HK-2 (cell line): ENCODE measurements around the gene GPX2.

Experiments
- DNase-seq: peaks from one replicate; pipeline ENCODE4 v3.0.0-alpha.2; 2018; ENCODE audit not compliant: unreplicated experiment

Gene GPX2

DNA sequence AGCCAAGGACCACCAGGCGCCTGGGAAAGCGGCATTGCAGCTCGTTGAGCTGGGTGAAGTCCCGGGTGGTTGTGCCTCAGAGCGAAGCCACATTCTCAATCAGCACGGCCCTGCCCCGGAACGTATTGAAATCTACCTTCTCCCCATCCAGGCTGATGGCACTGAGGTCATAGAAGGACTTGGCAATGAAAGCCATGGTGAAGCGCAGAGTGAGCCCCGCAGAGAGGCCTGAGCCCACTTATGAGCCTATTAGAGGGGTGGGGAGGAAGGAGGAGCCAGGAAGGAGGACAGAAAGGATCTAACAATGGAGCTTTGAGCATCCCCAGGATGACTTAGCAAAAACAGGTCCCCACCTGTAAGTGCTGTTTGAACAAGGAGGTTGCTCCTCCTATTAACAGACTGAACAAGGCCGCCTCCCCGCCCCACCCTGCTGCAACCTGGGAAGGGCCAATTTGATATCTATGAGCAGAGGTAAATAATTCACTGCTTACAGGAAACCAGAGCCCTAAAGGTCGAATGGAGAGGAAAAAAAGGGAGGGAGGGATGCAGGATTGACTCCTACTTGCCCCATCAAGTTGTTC lies at the start of gene GPX2:
GPX2 (minus strand) TSS at position 215 of the 581 bp plus-strand sequence; CDS start at position 196, 19 bp downstream.
- no peak for DNase-seq

DNA sequence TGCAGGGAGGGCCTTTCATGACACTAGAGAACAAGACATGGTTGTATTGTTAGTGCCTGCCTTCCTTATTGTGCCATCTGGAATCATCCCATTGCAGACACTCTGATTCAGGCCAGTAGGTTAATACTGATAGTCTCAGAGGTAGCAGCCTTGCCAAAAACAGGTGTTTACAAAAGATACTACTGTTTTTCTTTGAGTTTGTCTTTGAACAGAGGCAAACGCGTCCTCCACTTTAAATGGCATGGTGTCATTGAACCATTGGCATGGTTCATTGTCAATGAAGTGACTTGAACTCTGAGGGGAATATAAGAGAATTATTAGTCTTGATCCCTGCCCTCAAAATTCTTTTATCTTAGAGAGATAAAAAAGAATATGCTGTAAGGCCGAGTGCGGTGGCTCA lies 48.4 kb upstream of the GPX2 start:
- no peak for DNase-seq

DNA sequence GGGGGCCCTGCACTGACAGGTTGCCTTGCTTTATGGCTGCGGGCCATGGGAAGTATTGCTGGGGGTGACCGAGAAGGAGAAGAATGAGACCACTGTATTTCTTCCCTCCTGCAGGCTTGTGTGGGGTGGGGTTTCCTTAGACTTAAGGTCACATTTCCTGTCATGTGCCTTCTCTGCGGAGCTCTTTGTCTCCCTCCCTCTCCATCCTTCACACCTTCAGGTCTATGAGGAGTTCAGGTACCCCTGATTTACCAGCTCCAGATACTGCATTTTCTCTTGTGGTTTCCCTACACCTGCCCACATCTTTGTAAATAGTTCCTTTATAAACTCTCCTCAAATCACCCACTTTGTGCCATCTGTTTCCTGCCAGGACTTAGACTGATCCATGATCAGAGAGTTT lies 47.8 kb upstream of the GPX2 start:
- DNase-seq = no peak

DNA sequence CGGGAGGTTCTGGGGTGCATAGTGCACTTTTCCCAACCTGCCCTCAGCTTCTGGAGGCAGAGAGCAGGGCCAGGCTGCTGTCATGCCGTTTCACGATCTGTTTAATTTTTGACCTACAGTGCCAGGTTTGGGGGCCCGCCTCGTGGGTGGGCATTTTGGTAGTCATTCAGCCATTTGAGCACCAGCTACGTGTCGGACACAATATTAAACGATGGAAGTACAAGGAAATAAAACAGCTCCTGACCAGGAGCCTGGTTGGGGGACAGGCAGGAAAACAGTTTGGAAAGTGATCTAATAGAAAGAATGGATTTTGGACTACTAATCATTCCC lies 44.9 kb upstream of the GPX2 start:
- DNase-seq = no peak

DNA sequence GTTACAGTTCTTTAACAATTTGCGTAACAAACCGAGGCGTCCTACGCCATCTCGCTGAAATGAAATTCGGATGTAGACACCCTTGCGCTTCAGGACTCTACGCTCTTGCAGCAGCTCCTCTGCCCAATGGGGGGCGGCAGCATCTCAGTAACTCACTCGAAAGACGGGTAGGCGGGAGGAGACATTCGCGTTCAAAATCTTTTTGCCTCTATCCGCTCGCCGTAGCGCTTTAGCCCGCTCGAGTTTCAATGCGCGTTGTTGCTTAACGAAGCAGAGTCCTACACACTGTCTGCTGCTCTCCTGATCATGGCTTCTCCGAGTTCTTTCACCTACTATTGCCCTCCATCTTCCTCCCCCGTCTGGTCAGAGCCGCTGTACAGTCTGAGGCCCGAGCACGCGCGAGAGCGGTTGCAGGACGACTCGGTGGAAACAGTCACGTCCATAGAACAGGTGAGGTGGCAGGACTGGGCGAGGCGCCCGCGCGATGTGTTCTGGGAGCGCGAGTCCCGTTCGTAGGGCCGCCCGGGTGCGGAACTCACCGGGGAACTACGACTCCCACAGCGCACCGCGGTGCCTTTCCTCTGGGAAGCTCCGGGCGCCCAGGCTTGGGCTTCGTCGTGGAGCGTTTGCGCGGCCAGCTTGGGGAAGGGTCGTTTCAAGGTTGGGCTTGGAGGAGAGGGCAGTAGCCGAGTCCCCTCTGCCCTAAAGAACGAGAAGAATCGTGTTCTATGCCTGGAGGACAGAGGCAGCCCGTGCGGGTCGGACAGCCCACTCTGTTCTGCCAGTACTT lies 44.3 kb upstream of the GPX2 start, which contains the start of gene FNTB:
FNTB (plus strand) TSS at position 248 of the 790 bp plus-strand sequence; CDS start at position 307, 59 bp downstream.
- DNase-seq = peak; percentile 96

DNA sequence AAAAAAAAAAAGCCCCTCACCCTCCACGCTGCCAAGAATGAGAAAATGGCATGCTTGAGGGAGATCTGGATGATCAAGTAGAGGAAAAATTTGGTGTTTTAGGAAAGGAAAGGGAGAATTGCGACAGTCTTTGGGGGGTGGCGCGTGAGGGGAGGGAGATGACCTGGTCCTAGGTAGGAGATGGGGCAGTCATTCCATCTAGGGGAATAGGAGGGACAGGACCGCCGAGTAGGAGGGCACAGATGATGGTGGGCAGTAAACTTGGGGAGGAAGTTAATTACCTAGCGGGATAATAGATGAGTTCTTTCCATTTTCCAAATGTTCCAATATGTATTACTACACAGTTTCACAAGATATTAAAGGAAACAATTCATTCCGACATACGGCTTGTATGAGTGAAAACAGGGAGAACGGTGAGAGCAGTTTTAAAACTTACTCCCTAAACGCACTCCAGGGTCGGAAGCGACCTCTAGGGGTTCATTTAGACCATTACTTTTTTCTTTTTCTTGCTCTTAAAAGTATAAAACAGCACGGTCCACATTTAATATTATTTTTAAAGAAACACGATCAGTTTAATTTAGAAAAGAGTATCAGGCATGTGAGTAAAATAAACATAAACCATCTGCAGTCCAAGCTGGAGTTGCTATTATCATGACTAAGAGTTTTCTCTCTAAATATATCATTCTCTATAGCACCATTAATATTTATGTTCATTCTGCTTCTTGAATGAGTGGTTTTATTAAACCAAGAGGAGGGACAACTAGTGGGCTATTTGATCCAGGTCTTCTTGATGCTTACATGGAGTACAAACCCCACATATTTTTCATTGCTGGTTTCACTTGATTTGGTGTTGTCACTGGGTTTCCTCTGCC lies 41.1 kb upstream of the GPX2 start:
- DNase-seq = no peak

DNA sequence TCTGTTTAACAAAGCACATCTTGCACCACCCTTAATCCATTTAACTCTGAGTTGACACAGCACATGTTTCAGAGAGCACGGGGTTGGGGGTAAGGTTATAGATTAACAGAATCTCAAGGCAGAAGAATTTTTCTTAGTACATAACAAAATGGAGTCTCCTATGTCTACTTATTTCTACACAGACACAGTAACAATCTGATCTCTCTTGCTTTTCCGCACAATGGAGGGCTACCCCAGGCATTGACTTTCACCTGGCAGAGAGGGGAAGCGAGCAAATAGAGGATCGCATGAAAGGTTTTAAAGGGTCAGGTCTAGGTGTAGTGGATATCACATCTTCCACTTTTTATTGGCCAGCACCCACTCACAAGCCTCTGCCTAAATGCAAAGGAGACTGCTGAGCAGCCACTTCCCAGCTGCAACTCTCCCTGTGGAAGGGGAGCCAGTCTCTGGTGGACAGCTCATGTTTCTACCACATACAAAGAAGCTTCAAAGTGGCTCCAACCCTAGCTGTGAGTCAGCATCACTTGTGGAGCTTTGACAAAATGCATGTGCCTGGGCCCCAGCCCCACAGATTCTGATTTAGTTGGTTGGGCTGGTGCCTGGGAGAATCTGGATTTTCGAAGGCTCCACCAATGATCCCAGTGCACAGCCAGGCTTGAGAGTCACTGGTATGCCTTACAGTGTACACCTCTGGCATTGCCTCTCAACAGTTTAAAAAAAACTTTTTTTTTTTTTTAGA lies 37.0 kb upstream of the GPX2 start:
- DNase-seq = no peak

DNA sequence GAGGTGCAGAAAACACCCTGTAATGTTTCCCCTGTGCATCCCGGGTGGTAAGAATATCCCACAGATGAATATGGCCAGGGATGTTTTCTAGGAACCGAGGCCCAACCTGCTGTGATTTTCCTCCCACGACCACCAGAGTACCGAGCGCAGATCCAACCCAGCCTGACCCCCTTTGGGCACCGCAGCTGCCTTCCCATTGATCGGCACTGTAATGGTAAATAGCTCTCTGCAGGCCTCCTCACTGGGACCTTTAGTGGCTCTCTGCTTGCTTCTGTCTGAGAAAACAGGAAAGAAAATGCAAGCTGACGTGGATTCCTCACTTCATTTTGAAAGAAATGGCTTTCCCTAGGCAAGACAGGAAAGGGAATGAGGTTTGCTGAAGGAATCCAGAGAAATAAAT lies 32.0 kb upstream of the GPX2 start:
- DNase-seq = no peak

DNA sequence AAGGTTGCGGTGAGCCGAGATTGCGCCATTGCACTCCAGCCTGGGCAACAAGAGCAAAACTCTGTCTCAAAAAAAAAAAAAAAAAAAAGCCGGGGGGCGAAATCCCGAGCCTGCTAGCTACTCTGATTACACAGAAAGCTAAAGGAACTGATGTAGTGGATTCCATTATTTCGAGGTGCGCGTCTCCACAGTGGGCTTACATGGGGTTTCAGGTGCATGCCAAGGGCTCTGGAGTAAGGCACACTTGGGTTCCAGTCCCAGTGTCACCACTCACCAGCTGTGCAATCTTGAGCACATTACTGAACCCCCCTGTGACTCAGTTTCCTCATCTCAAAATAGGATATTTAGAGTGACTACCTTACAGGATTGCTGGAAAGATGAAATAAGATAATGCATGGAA lies 31.3 kb upstream of the GPX2 start:
- DNase-seq = no peak

DNA sequence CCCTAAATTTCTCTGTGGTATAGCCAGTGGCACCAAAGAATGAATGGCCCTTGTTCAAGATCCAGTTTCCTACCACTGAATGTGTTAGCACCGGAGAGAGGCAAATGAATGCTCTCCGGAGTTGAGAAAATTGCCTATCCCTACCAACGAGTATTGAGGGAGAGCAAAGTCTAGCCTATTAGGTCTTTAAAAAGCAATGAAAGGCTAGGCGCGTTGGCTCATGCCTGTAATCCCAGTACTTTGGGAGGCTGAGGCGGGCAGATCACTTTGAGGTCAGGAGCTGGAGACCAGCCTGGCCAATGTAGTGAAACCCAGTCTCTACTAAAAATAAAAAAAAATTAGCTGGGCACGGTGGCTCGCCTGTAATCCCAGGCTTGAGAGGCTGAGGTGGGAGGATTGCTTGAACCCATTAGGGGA lies 30.5 kb upstream of the GPX2 start:
- DNase-seq = no peak

DNA sequence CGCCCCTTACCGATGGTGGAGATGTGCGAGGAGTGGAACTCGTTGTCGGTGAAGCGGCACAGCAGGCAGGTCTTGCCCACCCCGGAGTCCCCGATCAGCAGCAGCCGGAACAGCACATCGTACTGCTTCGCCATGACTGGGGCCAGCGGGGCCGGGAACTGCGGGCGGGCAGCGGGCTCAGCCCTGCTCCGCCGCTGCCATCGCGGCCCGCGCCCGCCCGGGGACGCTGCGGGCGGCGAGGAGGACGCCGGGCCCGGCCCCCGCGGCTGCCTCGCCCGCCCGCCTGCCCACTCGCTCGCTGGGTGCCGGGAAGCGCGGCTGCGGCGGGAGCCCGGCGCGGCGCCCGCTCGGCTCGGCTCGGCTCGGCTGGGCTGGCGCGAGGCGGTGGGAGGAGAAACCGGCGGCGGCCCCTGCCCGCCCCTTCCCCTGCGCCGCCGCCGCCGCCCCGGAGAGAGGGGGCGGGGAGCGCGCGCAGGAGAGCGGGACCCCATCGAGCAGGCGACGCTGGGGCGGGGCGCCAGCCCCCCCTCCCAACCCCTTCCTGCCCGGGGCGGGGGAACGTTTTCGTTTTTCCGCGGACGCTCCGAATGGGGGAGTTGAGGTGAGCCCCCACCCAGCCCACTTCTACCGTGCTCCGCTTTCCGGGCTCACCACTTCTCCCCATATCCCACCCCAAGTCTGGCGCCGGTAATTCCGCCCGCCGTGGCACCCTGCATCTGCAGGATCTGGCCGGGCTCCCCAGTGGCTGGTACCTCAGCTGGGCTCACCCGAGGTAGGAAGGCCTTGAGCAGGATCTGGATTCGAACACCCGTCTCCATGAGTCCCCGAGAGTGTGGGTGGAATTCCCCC lies 29.6 kb upstream of the GPX2 start, which contains the start of gene RAB15:
RAB15 (minus strand) TSS at position 394 of the 849 bp plus-strand sequence; CDS start at position 134, 260 bp downstream.
- peak; percentile 30 for DNase-seq

DNA sequence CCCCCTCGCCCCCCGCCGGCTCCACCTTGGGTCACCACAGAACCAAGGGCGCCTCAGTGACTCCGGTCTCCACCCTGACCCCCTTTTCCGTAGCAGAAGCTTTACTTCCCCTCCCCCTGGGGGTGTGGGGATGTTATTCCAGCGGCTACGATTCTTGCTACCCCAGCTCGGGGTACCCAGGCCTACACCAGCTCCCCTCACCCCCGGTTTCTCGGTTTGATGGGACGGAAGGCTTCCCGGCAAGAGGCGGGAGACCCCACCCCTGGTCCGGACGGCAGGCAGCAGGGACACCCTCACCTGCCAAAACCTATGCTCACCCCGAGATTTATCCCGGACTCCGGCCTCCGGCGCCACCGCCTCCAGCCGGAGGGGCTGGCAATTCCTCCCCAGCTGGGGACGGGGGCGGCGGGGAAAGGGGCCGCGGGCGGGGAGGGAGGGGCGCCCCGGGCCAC lies 29.0 kb upstream of the GPX2 start:
- DNase-seq = no peak

DNA sequence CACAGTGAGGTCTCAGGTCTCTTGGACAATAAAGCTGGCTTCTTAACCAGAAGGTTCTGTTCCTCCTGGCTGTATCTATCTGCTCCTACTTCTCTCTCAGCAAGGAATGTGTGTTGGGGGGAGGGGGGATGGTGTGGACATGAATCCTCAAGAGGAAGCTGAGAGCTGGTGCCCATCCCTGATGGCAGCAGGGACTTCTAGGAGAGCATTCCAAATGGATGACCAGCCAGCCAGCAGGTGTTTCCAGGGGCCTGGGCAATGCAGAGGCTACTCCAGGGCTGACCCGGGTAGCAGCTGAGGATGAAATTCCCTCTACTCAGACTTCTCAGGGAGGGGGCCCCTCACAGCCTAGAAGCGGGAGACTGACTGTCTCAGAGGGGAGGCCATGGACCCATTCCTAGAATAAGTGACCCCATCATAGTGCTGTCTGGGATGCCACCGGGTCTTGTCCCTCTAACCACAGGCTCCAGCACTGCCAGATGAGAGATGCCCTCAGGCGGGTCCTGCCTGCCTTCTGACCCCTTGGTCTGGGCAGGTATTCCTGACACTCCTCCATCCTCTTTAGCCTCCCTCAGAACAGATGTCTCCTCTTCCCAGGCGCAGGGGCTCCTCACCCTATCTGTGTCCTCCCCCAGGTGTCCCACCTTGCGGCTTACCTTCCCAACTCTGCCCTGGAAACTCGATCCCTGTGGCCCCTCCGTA lies 28.4 kb upstream of the GPX2 start:
- no peak for DNase-seq

DNA sequence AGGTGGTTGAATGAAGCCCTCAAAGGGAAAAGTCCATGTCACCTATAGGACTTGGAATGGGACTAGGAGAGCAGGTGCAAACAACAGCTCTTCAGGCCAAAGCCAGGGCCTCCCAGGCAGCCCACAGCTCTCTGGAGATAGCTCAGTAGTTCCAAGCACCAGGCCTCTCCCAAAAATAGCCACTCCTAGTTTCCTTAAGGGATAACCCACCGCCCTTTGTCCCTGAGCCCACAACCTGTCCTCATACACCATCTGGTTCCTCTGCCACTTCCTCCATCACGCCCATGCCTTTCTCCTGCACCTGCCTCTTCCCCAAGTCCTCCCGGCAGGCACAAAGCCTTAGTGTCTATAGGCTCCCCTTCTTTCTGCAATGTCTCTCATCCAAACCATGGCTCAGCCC lies 27.5 kb upstream of the GPX2 start:
- DNase-seq = no peak

DNA sequence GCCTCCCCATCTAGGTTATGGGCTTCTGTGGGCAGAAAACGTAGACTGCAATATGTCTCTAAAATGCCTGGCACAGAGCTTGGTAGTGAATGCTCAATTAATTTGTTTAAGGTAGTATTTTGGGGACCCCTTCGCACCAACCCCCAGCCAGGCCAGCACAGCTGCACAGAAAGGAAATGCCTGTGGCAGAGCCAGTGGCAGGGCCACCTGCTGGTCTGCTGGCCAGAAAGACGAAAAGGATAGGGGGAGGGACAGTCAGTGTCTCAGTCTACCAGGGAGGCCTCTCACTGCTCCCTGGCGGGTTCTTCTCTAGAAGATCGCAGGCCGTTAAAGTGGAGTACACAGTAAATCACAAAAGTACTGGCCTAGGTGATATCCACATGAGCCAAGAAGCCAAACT lies 26.1 kb upstream of the GPX2 start:
- DNase-seq = no peak

DNA sequence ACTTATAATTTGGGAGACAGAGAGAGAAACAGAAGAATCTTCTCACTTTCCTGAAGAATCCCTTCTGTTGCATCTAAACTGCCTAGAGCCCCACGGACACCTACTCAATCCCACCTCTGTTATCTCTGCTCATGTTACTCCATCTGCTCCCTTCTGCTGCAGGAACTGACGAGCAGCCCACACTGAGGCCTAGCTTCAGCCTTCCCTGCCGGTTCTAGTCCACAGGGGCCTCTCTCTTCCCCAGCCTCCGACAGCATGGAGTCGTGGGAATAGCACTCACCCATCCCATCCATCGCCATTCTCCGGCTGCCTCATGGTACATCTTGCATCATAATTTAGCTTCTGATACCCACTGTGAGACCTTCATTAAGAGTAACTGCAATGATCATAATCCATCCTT lies 25.6 kb upstream of the GPX2 start:
- no peak for DNase-seq

DNA sequence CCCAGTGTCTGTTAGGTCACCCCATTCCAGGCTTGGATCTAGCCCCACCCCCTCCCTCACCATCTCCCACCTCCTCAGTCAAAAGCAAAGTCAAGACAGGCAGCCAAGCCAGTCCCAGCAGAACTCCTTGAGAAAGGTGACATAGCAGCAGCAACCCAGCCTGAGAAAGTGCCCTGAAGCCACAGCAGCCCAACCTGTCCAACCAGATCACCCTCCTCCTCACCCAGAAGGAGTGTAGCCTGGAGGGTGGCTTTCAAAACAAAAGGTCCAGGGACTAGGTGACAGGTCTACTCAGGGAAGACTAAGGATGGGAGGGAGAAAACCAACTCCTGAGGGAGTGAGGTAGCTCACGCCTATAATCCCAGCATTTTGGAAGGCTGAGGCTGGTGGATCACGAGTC lies 24.4 kb upstream of the GPX2 start:
- DNase-seq = no peak

DNA sequence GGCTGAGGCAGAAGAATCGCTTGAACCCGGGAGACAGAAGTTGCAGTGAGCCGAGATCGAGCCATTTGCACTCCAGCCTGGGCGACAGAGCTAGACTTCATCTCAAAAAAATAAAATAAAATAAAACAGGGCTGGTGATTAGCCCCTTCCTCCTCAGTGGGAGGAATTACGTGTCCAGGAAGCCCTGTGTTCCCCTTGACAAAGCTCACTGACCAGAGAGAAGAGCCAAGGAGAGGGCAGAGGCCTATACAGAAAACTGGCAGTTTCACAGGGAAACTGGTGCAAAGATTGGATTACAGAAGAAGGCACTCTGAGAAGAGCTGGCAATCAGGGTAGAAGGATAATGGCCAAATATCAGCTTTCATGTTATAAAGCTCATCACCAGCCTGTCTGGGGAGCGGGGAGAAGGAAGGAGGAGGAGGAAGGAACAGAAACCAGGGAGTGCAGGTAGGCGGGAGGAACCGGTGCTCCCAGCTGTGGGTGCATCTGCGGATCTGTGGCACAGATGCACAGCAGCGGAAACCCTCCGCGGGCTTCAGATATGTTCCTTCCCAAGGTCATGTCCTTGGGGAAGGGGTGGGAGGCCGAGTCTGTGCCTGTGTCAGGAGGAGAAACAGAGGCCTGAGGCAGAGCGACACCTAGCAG lies 22.9 kb upstream of the GPX2 start:
- DNase-seq = no peak

DNA sequence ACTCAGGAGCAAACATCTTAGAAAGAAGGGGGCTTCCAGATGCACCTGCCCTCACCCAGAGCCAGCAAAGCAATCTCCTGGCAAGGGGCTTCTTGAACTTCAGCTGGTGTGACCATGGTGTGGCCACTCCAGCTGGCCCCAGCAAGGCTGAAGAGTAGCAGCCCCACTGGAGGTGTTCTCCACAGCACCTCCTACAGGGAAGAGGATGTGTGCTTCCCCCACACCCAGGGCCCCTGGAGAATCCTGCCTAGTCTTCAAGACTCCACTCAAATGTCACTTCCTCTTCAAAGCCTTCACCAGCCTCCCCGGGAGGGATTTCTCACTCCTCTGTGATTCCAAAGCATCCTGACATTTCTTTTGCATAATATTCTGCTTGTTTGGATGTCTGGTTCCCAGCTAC lies 21.1 kb upstream of the GPX2 start:
- no peak for DNase-seq
